WTC11 (cell line): Measurements from ENCODE around the gene NTN5. TPM values are rescaled to one million over a fixed set of nuclear protein-coding genes. Genes with fewer than 3 reads are reported as not detected.
"Not testable (repeated sequence)": the region's sequence is repeated elsewhere in the genome, so short reads cannot be mapped to it uniquely, and the experiment has no call there.

ENCODE experiments used
- ATAC-seq: fragments of 200-7000 bp; cut with Tn5 transposase; 2 replicates; pipeline ENCODE4 v1.10.0; 2021; ENCODE audit warnings: mild to moderate bottlenecking, moderate library complexity
- CTCF ChIA-PET: fragments of 300-600 bp; sonication (Branson Sonifier 250); formaldehyde crosslinking; loops from one replicate; lab custom pipeline; 2021; ENCODE audit warnings: antibody characterized with exemption; lab: Charles Lee
- POLR2A ChIA-PET: fragments of 350-600 bp; sonication (Branson Sonifier 250); formaldehyde crosslinking; loops from one replicate; lab custom pipeline; 2021; ENCODE audit warnings: antibody characterized with exemption; lab: Charles Lee
- DNase-seq: peaks from one replicate; pipeline ENCODE4 v3.0.0; 2021; ENCODE audit warnings: low spot score
- H3K27ac Mint-ChIP-seq: 2 replicates; pipeline ENCODE4 v1.8.0; 2021; ENCODE audit warnings: mixed read lengths
- H3K27me3 Mint-ChIP-seq: 2 replicates; pipeline ENCODE4 v1.8.0; 2021; ENCODE audit warnings: low read depth, mild to moderate bottlenecking, moderate library complexity, mixed read lengths
- H3K36me3 Mint-ChIP-seq: 2 replicates; pipeline ENCODE4 v1.8.0; 2021; ENCODE audit warnings: mixed read lengths
- H3K4me1 Mint-ChIP-seq: 2 replicates; pipeline ENCODE4 v1.8.0; 2022; ENCODE audit warnings: mixed read lengths
- H3K4me3 Mint-ChIP-seq: 2 replicates; pipeline ENCODE4 v1.8.0; 2021; ENCODE audit warnings: mild to moderate bottlenecking, moderate library complexity, mixed read lengths
- H3K9me3 Mint-ChIP-seq: 2 replicates; pipeline ENCODE4 v1.8.0; 2021; ENCODE audit warnings: mixed read lengths
- CREB1 ChIP-seq: sonication (generic); formaldehyde crosslinking; IDR thresholded peaks from 2 replicates; pipeline ENCODE4 v1.8.0; 2023; ENCODE audit warnings: mild to moderate bottlenecking, missing genetic modification reagents
- JAZF1 ChIP-seq: fragments of 250-450 bp; sonication (Bioruptor Pico); IDR thresholded peaks from 2 replicates; pipeline ENCODE4 v1.9.0; 2021; ENCODE audit warnings: moderate library complexity, mild to moderate bottlenecking, inconsistent platforms
- MYBL2 ChIP-seq: sonication (generic); formaldehyde crosslinking; IDR thresholded peaks from 2 replicates; pipeline ENCODE4 v1.8.1; 2023; ENCODE audit warnings: mild to moderate bottlenecking, moderate library complexity, missing genetic modification reagents
- NR1H2 ChIP-seq: sonication (generic); formaldehyde crosslinking; IDR thresholded peaks from 2 replicates; pipeline ENCODE4 v1.9.0; 2021; ENCODE audit warnings: mild to moderate bottlenecking, moderate library complexity, missing genetic modification reagents
- TEAD1 ChIP-seq: sonication (generic); formaldehyde crosslinking; IDR thresholded peaks from 2 replicates; pipeline ENCODE4 v1.8.0; 2022; ENCODE audit warnings: mild to moderate bottlenecking, missing genetic modification reagents
- ZBTB43 ChIP-seq: sonication (generic); formaldehyde crosslinking; IDR thresholded peaks from 2 replicates; pipeline ENCODE4 v1.8.1; 2023; ENCODE audit warnings: mild to moderate bottlenecking, missing genetic modification reagents
- total RNA-seq: library from RNA; stranded (reverse); gene quantifications from 3 replicates; pipeline ENCODE4 v1.2.3, GENCODE V29; 2021
- TF ChIP-seq, protein P1 (sequence below): sonication (generic); formaldehyde crosslinking; IDR thresholded peaks from 2 replicates; pipeline ENCODE4 v1.8.1; 2022; ENCODE audit warnings: mild to moderate bottlenecking, moderate library complexity, missing genetic modification reagents
- TF ChIP-seq, protein P2 (sequence below): fragments of 250-450 bp; sonication (Bioruptor Pico); IDR thresholded peaks from 2 replicates; pipeline ENCODE4 v1.9.0; 2021; ENCODE audit warnings: moderate library complexity, mild to moderate bottlenecking, inconsistent platforms, borderline replicate concordance
- TF ChIP-seq, protein P3 (sequence below): sonication (generic); formaldehyde crosslinking; IDR thresholded peaks from 2 replicates; pipeline ENCODE4 v1.8.0; 2022; ENCODE audit warnings: mild to moderate bottlenecking, missing genetic modification reagents
- TF ChIP-seq, protein P4 (sequence below): sonication (generic); formaldehyde crosslinking; IDR thresholded peaks from 2 replicates; pipeline ENCODE4 v1.8.0; 2022; ENCODE audit warnings: mild to moderate bottlenecking, missing genetic modification reagents

The NTN5 gene
- total RNA-seq, 1 experiment from 2014 or later, result 0.28 TPM

DNA sequence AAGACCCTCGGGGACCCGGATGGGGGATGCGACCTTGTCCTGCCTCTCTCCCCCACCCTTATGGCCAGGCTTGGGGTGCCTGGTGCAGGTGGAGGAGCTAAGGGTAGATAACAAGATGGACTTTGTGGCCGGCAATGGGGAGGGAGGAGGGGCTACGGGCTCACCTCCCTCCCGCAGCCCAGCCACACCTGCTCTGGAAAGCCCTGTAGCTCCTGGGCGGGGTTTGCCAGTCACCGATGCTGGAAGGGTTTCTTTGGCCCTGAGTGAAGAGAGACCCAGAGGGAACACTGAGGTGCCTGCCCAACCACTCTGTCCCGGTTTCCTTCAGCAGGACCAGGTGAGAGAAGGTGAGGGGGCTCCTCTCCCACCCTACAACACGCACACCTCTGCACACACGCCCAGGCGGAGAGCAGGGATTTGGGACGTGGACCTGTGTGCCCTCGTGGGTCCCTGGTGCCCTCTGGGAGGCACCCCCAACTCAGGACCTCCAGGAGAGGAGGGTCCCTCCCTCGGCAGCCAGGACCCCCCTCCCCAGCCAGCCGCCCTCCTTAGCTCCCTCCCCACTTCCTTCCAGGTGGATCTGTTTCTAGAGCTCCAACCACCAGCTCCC is 23.0 kb upstream of the NTN5 start, which contains the start of gene FUT2 (continued):
- TF ChIP-seq MYBL2 (0 out of 2 replicates have a peak, but pooled peaks have one; percentile 38), ZBTB43 (CRISPR knock-in tag) (0 out of 2 replicates have a peak, but pooled peaks have one; percentile 51), TEAD1 (CRISPR knock-in tag) (0 out of 2 replicates have a peak, but pooled peaks have one; percentile 7)
- TF ChIP-seq, protein P1, sequence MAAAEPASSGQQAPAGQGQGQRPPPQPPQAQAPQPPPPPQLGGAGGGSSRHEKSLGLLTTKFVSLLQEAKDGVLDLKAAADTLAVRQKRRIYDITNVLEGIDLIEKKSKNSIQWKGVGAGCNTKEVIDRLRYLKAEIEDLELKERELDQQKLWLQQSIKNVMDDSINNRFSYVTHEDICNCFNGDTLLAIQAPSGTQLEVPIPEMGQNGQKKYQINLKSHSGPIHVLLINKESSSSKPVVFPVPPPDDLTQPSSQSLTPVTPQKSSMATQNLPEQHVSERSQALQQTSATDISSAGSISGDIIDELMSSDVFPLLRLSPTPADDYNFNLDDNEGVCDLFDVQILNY (CRISPR knock-in tag), result 0 out of 2 replicates have a peak, but pooled peaks have one; percentile 14

DNA sequence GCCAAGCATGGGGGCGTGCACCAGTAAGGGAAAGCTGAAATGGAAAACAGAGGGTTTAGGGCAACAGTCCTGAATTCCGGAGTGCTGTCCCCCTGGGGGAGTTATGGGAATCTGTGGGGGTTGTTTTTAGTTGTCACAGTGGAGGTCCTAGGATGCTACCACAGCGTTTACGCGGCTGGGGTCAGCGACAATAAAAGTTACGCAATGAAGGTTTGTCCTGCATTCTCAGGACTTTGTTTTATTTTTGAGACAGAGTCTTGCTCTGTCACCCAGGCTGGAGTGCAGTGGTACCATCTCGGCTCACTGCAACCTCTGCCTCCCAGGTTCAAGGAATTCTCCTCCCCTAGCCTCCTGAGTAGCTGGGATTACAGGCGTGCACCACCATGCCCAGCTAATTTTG is 20.8 kb upstream of the NTN5 start:
- H3K4me1 Mint-ChIP-seq, H3K27me3 Mint-ChIP-seq, H3K27ac Mint-ChIP-seq, H3K36me3 Mint-ChIP-seq, POLR2A ChIA-PET, ATAC-seq, DNase-seq, H3K4me3 Mint-ChIP-seq, H3K9me3 Mint-ChIP-seq: not testable (repeated sequence)
- CTCF ChIA-PET, result interaction anchor here (0.9 to 1.4 kb wide), 2 partner anchors 18 to 19 kb away, joined by 3 to 4 read pairs; no protein-coding TSS in a partner anchor

GRCh38 chr19:48689449-48689848 is 16.6 kb upstream of the NTN5 start:
- POLR2A ChIA-PET, result no interaction called here
- TF ChIP-seq, protein P2, sequence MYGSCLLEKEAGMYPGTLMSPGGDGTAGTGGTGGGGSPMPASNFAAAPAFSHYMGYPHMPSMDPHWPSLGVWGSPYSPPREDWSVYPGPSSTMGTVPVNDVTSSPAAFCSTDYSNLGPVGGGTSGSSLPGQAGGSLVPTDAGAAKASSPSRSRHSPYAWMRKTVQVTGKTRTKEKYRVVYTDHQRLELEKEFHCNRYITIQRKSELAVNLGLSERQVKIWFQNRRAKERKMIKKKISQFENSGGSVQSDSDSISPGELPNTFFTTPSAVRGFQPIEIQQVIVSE (CRISPR knock-in tag), result no peak
- TF ChIP-seq ZBTB43 (CRISPR knock-in tag) (no peak), CREB1 (no peak), JAZF1 (CRISPR knock-in tag) (no peak), NR1H2 (no peak)
- TF ChIP-seq, protein P3, sequence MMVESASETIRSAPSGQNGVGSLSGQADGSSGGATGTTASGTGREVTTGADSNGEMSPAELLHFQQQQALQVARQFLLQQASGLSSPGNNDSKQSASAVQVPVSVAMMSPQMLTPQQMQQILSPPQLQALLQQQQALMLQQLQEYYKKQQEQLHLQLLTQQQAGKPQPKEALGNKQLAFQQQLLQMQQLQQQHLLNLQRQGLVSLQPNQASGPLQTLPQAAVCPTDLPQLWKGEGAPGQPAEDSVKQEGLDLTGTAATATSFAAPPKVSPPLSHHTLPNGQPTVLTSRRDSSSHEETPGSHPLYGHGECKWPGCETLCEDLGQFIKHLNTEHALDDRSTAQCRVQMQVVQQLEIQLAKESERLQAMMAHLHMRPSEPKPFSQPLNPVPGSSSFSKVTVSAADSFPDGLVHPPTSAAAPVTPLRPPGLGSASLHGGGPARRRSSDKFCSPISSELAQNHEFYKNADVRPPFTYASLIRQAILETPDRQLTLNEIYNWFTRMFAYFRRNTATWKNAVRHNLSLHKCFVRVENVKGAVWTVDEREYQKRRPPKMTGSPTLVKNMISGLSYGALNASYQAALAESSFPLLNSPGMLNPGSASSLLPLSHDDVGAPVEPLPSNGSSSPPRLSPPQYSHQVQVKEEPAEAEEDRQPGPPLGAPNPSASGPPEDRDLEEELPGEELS (CRISPR knock-in tag), result no peak
- TF ChIP-seq, protein P1 (CRISPR knock-in tag), result no peak
- TF ChIP-seq, protein P4, sequence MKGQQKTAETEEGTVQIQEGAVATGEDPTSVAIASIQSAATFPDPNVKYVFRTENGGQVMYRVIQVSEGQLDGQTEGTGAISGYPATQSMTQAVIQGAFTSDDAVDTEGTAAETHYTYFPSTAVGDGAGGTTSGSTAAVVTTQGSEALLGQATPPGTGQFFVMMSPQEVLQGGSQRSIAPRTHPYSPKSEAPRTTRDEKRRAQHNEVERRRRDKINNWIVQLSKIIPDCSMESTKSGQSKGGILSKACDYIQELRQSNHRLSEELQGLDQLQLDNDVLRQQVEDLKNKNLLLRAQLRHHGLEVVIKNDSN (CRISPR knock-in tag), result no peak
- no peak overlapping the region for H3K4me3 Mint-ChIP-seq
- ATAC-seq (no peak), DNase-seq (no peak)
- CTCF ChIA-PET, result interaction anchor here (0.9 to 1.4 kb wide), 2 partner anchors 14 to 137 kb away, joined by 3 read pairs; no protein-coding TSS in a partner anchor
- no peaks in the 10 kb centered on the region for H3K4me1 Mint-ChIP-seq
- H3K9me3 Mint-ChIP-seq, result no peaks in the 10 kb centered on the region
- H3K36me3 Mint-ChIP-seq, result no peaks in the 10 kb centered on the region
- H3K27ac Mint-ChIP-seq, result no peak overlapping the region
- H3K27me3 Mint-ChIP-seq, result no peaks in the 10 kb centered on the region; the same call in none of the 2 replicates
